ENCODE data around the gene CFAP20DC. TPM values are rescaled to one million over a fixed set of nuclear protein-coding genes. Genes with fewer than 3 reads are reported as not detected.

CFAP20DC gene
- total and polyA plus RNA-seq, 12 donors = 0.13 to 0.25 (median 0.14) TPM; not detected in 8

DNA sequence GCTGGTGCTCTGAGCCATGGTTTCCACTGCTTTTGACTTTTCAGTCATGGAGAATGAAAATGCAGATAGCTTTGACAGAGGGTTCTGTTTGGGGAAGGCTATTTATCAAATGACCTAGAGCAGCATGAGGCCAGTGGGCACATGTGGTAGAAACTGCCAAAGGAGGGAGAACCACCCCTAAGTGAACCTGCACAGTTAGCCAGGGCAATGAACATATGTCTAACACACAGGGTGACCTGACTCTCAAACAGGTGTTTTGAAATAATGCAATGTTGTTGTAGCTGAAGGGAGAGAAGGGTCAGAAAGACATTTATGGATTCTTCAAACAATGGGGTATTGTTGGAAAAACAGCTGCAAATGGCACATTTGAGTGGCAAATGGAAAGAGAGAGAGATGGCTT lies 208.9 kb downstream of the CFAP20DC start:
- H3K4me3 ChIP-seq = no peak overlapping the region
- no peak for ATAC-seq
- intact Hi-C loops (cut with DNase I) = no loop called here
- DNase-seq = no peak
- no peaks in the 10 kb centered on the region for H3K27me3 ChIP-seq
- H3K9me3 ChIP-seq = no peaks in the 10 kb centered on the region
- no peak overlapping the region for H3K27ac ChIP-seq
- TF ChIP-seq, protein P1, sequence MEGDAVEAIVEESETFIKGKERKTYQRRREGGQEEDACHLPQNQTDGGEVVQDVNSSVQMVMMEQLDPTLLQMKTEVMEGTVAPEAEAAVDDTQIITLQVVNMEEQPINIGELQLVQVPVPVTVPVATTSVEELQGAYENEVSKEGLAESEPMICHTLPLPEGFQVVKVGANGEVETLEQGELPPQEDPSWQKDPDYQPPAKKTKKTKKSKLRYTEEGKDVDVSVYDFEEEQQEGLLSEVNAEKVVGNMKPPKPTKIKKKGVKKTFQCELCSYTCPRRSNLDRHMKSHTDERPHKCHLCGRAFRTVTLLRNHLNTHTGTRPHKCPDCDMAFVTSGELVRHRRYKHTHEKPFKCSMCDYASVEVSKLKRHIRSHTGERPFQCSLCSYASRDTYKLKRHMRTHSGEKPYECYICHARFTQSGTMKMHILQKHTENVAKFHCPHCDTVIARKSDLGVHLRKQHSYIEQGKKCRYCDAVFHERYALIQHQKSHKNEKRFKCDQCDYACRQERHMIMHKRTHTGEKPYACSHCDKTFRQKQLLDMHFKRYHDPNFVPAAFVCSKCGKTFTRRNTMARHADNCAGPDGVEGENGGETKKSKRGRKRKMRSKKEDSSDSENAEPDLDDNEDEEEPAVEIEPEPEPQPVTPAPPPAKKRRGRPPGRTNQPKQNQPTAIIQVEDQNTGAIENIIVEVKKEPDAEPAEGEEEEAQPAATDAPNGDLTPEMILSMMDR (IDR thresholded peaks at IDR 0.05) = no peak
- H3K36me3 ChIP-seq = no peaks in the 10 kb centered on the region
- no peaks in the 10 kb centered on the region for H3K4me1 ChIP-seq

DNA sequence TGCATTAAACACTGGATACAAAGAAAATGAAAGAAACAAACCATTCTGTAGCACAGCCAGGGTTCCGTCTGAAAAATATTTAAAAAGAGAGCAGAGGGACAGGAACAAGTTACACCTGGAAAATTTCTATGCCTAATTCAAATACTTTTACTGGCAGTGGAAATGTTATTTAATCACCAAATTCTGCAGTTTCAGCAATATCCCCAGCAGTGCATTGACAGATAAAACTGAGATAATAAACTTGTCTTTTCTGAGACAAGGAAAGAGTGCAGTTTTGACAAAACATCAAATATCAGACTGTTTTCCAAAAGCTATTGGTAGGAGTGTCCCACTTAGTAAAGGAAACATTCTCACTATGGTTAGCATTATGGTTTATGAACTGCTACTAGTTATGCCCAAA lies 209.9 kb downstream of the CFAP20DC start:
- whole genome bisulfite sequencing, 2 donors = 83 to 88% methylated on average over 1 of the region's 1 CpG
- no peak for ATAC-seq
- Histone ChIP-seq H3K27ac (no peak overlapping the region), H3K27me3 (no peaks in the 10 kb centered on the region), H3K9me3 (no peaks in the 10 kb centered on the region), H3K4me1 (no peaks in the 10 kb centered on the region), H3K4me3 (no peak overlapping the region), H3K36me3 (no peaks in the 10 kb centered on the region)
- TF ChIP-seq, protein P1 (IDR thresholded peaks at IDR 0.05) = no peak
- intact Hi-C loops (cut with DNase I) = no loop called here
- DNase-seq = no peak

DNA sequence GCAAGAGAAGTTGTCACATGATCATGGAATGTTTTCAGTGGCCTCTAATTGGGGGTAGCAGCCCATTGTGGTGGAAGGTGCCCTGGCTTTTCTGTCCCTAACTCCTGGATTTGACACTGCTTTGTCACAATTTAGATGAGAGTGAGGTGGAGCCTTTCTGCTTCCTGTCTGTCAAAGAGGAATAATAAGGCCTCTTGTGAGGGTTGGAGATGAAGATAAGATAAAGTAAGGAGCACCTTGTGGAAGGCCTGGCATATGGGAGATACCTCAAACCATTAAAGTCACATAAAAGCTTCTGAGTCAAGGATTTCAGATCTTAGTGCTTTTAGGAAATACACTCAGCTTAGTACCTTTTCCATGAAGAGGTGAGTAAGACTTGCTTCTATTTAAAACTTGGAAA lies 210.6 kb downstream of the CFAP20DC start:
- Histone ChIP-seq H3K27ac (no peak overlapping the region), H3K9me3 (no peaks in the 10 kb centered on the region), H3K4me3 (no peak overlapping the region), H3K4me1 (no peaks in the 10 kb centered on the region), H3K27me3 (no peaks in the 10 kb centered on the region), H3K36me3 (no peaks in the 10 kb centered on the region)
- intact Hi-C loops (cut with DNase I) = no loop called here
- no peak for ATAC-seq
- TF ChIP-seq, protein P1 (IDR thresholded peaks at IDR 0.05) = no peak
- no peak for DNase-seq

DNA sequence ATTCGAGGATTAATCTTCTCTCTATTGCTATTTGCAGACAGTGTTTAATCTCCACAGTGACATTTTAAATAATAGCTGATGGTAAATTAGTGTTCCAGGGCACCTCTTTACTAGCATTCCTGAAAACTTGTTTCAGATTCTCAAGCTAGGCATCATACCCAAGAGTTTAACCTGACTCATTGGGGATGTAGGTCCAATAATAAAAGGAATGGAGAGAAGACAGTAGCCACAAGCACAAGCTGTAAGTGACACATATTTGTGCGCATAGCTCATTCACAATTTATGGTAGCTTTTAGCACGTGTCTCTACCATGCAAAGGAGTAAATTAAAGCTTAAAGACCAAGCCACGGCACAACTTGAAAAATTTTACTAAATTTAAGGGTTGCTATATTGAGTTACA lies 212.0 kb downstream of the CFAP20DC start:
- no peak overlapping the region for H3K4me3 ChIP-seq
- ATAC-seq = no peak
- no peaks in the 10 kb centered on the region for H3K9me3 ChIP-seq
- H3K36me3 ChIP-seq = no peaks in the 10 kb centered on the region
- H3K27ac ChIP-seq = no peak overlapping the region
- 81% methylated on average over 4 of the region's 4 CpGs for WGBS, 2 donors
- TF ChIP-seq, protein P1 (IDR thresholded peaks at IDR 0.05) = no peak
- no peaks in the 10 kb centered on the region for H3K27me3 ChIP-seq
- DNase-seq = no peak
- H3K4me1 ChIP-seq = no peaks in the 10 kb centered on the region
- intact Hi-C loops (cut with DNase I) = no loop called here

Data from heart right ventricle (tissue), 16 donors.